Calu3 (cell line): ENCODE measurements around the gene CBFB. TPM values are rescaled to one million over a fixed set of nuclear protein-coding genes. Genes with fewer than 3 reads are reported as not detected.

Experiments used
- BruUV-seq: library from RNA; stranded (reverse); fragments of 400-500 nt; replicated peaks from 2 replicates; lab custom pipeline; 2021; lab: Mats Ljungman, UMichigan
- CTCF ChIA-PET: fragments of 300-600 bp; sonication (Branson Sonifier 250); formaldehyde crosslinking; loops from one replicate; lab custom pipeline; 2022; ENCODE audit warnings: antibody characterized with exemption; lab: Charles Lee
- DNase-seq: peaks from one replicate; pipeline ENCODE4 v3.0.0; 2022
- H3K27ac Mint-ChIP-seq: one replicate; pipeline ENCODE4 v1.8.0; 2022; ENCODE audit warnings: mixed read lengths; ENCODE audit not compliant: unreplicated experiment
- H3K27me3 Mint-ChIP-seq: one replicate; pipeline ENCODE4 v1.8.0; 2022; ENCODE audit warnings: mixed read lengths; ENCODE audit not compliant: unreplicated experiment
- H3K36me3 Mint-ChIP-seq: one replicate; pipeline ENCODE4 v1.8.0; 2022; ENCODE audit warnings: mild to moderate bottlenecking, moderate library complexity, mixed read lengths; ENCODE audit not compliant: insufficient read depth, unreplicated experiment
- H3K4me1 Mint-ChIP-seq: one replicate; pipeline ENCODE4 v1.8.0; 2022; ENCODE audit warnings: mild to moderate bottlenecking, low read depth, mixed read lengths; ENCODE audit not compliant: unreplicated experiment
- H3K4me3 Mint-ChIP-seq: one replicate; pipeline ENCODE4 v1.8.0; 2022; ENCODE audit warnings: mild to moderate bottlenecking, low read depth, moderate library complexity, mixed read lengths; ENCODE audit not compliant: unreplicated experiment
- H3K9me3 Mint-ChIP-seq: one replicate; pipeline ENCODE4 v1.8.0; 2022; ENCODE audit warnings: low read depth, mixed read lengths; ENCODE audit not compliant: unreplicated experiment
- CTCF ChIP-seq: fragments of 200-600 bp; IDR thresholded peaks from one replicate; pipeline ENCODE4 v1.8.0; 2022; ENCODE audit warnings: antibody characterized with exemption; ENCODE audit not compliant: unreplicated experiment
- intact Hi-C: fragments of 100-400 bp; cut with micrococcal nuclease; formaldehyde crosslinking; loops from one replicate; pipeline ENCODE4 v1.10.0; 2022; ENCODE audit not compliant: unreplicated experiment
- total RNA-seq: library from RNA; stranded (reverse); gene quantifications from 2 replicates; pipeline ENCODE4 v1.2.3, GENCODE V29; 2022

CBFB gene
- total RNA-seq, 1 experiment from 2014 or later = 116 TPM

GRCh38 chr16:67075331-67075730, 46.4 kb downstream of the CBFB start:
- CTCF ChIA-PET = interaction anchor here (1.1 kb wide), 1 partner anchor 16 kb away, joined by 3 read pairs; no protein-coding TSS in a partner anchor
- BruUV-seq = no TSS peak
- H3K9me3 Mint-ChIP-seq = no peaks in the 10 kb centered on the region

GRCh38 chr16:67077871-67078270, 48.9 kb downstream of the CBFB start:
- CTCF ChIA-PET = no interaction called here
- no peak overlapping the region for H3K27ac Mint-ChIP-seq
- no TSS peak for BruUV-seq
- intact Hi-C loops = no loop called here
- H3K36me3 Mint-ChIP-seq = peaks cover 21% of the 10 kb centered on the region
- no peak overlapping the region for H3K4me3 Mint-ChIP-seq
- no peak for TF ChIP-seq CTCF
- no peak for DNase-seq
- H3K9me3 Mint-ChIP-seq = no peaks in the 10 kb centered on the region
- no peaks in the 10 kb centered on the region for H3K27me3 Mint-ChIP-seq
- H3K4me1 Mint-ChIP-seq = no peaks in the 10 kb centered on the region

More at GRCh38 chr16:67075331-67075730, 46.4 kb downstream of the CBFB start:
- DNase-seq = no peak
- no peak overlapping the region for H3K27ac Mint-ChIP-seq
- no peak overlapping the region for H3K4me3 Mint-ChIP-seq
- intact Hi-C loops = no loop called here
- no peaks in the 10 kb centered on the region for H3K27me3 Mint-ChIP-seq
- TF ChIP-seq CTCF = no peak
- peaks cover 10% of the 10 kb centered on the region for H3K36me3 Mint-ChIP-seq
- H3K4me1 Mint-ChIP-seq = no peaks in the 10 kb centered on the region

- no peaks in the 10 kb centered on the region for H3K27me3 Mint-ChIP-seq
- H3K4me1 Mint-ChIP-seq = no peaks in the 10 kb centered on the region
- no peak for TF ChIP-seq CTCF
- intact Hi-C loops = no loop called here
- CTCF ChIA-PET = interaction anchor here (0.7 kb wide), 4 partner anchors 56 to 203 kb away, joined by 3 read pairs; partner anchors contain the start of gene B3GNT9
- peaks cover 17% of the 10 kb centered on the region for H3K36me3 Mint-ChIP-seq
- no peak for DNase-seq
- H3K4me3 Mint-ChIP-seq = no peak overlapping the region
- no peaks in the 10 kb centered on the region for H3K9me3 Mint-ChIP-seq
- no TSS peak for BruUV-seq
- no peak overlapping the region for H3K27ac Mint-ChIP-seq
Observed at GRCh38 chr16:67082100-67082499, 53.2 kb downstream of the CBFB start.

GRCh38 chr16:67082891-67083290, 53.9 kb downstream of the CBFB start:
- TF ChIP-seq CTCF = no peak
- Mint-ChIP-seq H3K27me3 (no peaks in the 10 kb centered on the region), H3K27ac (no peak overlapping the region), H3K36me3 (peaks cover 17% of the 10 kb centered on the region), H3K9me3 (no peaks in the 10 kb centered on the region), H3K4me3 (no peak overlapping the region), H3K4me1 (no peaks in the 10 kb centered on the region)
- intact Hi-C loops = no loop called here
- CTCF ChIA-PET = interaction anchor here (0.7 kb wide), 1 partner anchor 93 kb away, joined by 3 read pairs; no protein-coding TSS in a partner anchor
- no peak for DNase-seq
- no TSS peak for BruUV-seq
